ENCODE results near the gene TEDDM1.

The TEDDM1 gene

GRCh38 chr1:182441719-182442118, 41.3 kb upstream of the TEDDM1 start:
- no peak for TF ChIP-seq CTCF (IDR thresholded peaks at IDR 0.05; ENCODE audit: low read depth, low read length, missing control alignments)
- DNase-seq (ENCODE audit: low read depth), result no peak
- in situ Hi-C loops (cut with HindIII; ENCODE audit: low sequenced_read_pairs), result no loop called here
- no peak overlapping the region for H3K4me3 ChIP-seq (ENCODE audit: low read depth, low read length)

- DNase-seq (ENCODE audit: low read depth), result no peak
Observed at GRCh38 chr1:182438326-182438725, 37.9 kb upstream of the TEDDM1 start.

GRCh38 chr1:182433580-182433979, 33.1 kb upstream of the TEDDM1 start:
- DNase-seq (ENCODE audit: low read depth), result no peak
- no peak overlapping the region for H3K4me3 ChIP-seq (ENCODE audit: low read depth, low read length)
- no peak for TF ChIP-seq CTCF (IDR thresholded peaks at IDR 0.05; ENCODE audit: low read depth, low read length, missing control alignments)
- in situ Hi-C loops (cut with HindIII; ENCODE audit: low sequenced_read_pairs), result no loop called here

More at GRCh38 chr1:182438326-182438725, 37.9 kb upstream of the TEDDM1 start:
- no peak for TF ChIP-seq CTCF (IDR thresholded peaks at IDR 0.05; ENCODE audit: low read depth, low read length, missing control alignments)
- no peak overlapping the region for H3K4me3 ChIP-seq (ENCODE audit: low read depth, low read length)
- in situ Hi-C loops (cut with HindIII; ENCODE audit: low sequenced_read_pairs), result no loop called here

GRCh38 chr1:182431278-182431677, 30.8 kb upstream of the TEDDM1 start:
- in situ Hi-C loops (cut with HindIII; ENCODE audit: low sequenced_read_pairs), result no loop called here
- no peak for TF ChIP-seq CTCF (IDR thresholded peaks at IDR 0.05; ENCODE audit: low read depth, low read length, missing control alignments)
- no peak overlapping the region for H3K4me3 ChIP-seq (ENCODE audit: low read depth, low read length)
- DNase-seq (ENCODE audit: low read depth), result no peak

- no peak for DNase-seq (ENCODE audit: low read depth)
- in situ Hi-C loops (cut with HindIII; ENCODE audit: low sequenced_read_pairs), result no loop called here
- TF ChIP-seq CTCF (IDR thresholded peaks at IDR 0.05; ENCODE audit: low read depth, low read length, missing control alignments), result no peak
- H3K4me3 ChIP-seq (ENCODE audit: low read depth, low read length), result no peak overlapping the region
Observed at GRCh38 chr1:182430263-182431068, 30.0 kb upstream of the TEDDM1 start.

GRCh38 chr1:182428043-182428442, 27.6 kb upstream of the TEDDM1 start:
- in situ Hi-C loops (cut with HindIII; ENCODE audit: low sequenced_read_pairs), result no loop called here
- no peak for TF ChIP-seq CTCF (IDR thresholded peaks at IDR 0.05; ENCODE audit: low read depth, low read length, missing control alignments)
- no peak overlapping the region for H3K4me3 ChIP-seq (ENCODE audit: low read depth, low read length)
- DNase-seq (ENCODE audit: low read depth), result no peak

Data from astrocyte of the cerebellum (primary cell).